PC-9 (cell line): Measurements from ENCODE around the gene ATP11A. TPM values are rescaled to one million over a fixed set of nuclear protein-coding genes. Genes with fewer than 3 reads are reported as not detected.
"Not testable (repeated sequence)": the region's sequence is repeated elsewhere in the genome, so short reads cannot be mapped to it uniquely, and the experiment has no call there.

Experiments used
- BruUV-seq: library from RNA; stranded (reverse); fragments of 400-500 nt; replicated peaks from 2 replicates; lab custom pipeline; 2021; lab: Mats Ljungman, UMichigan
- CTCF ChIA-PET: fragments of 300-600 bp; sonication (Branson Sonifier 250); formaldehyde crosslinking; loops from one replicate; lab custom pipeline; 2022; ENCODE audit warnings: antibody characterized with exemption; lab: Charles Lee
- POLR2A ChIA-PET: fragments of 300-600 bp; sonication (Branson Sonifier 250); formaldehyde crosslinking; loops from one replicate; lab custom pipeline; 2022; ENCODE audit warnings: antibody characterized with exemption; ENCODE audit not compliant: unreplicated experiment; lab: Charles Lee
- DNase-seq, 2 experiments: peaks; one replicate each; pipeline versions ENCODE4 v3.0.0 to v3.0.0-alpha.2; 2015 to 2022; ENCODE audit warnings: mixed read lengths in 1 of 2
- H2AFZ ChIP-seq: fragments of 200-600 bp; sonication (generic); 2 replicates; pipeline ENCODE4 v1.8.1; 2017; ENCODE audit warnings: antibody characterized with exemption
- H3F3A ChIP-seq: fragments of 200-600 bp; sonication (generic); 2 replicates; pipeline ENCODE4 v1.8.1; 2017; ENCODE audit warnings: antibody characterized with exemption, mild to moderate bottlenecking, low read depth; ENCODE audit not compliant: insufficient read depth
- H3K27ac ChIP-seq: fragments of 200-600 bp; sonication (generic); 2 replicates; pipeline ENCODE4 v1.6.1; 2016; ENCODE audit warnings: mixed run types
- H3K27me3 ChIP-seq: fragments of 200-600 bp; sonication (generic); 2 replicates; pipeline ENCODE4 v1.6.1; 2016; ENCODE audit warnings: low read depth, mixed run types; ENCODE audit not compliant: insufficient read depth
- H3K36me3 ChIP-seq: fragments of 200-600 bp; sonication (generic); 2 replicates; pipeline ENCODE4 v1.6.1; 2016; ENCODE audit warnings: low read depth, mixed run types
- H3K4me1 ChIP-seq: fragments of 200-600 bp; sonication (generic); replicated peaks from 2 replicates; pipeline ENCODE4 v1.6.1; 2016; ENCODE audit warnings: mixed run types; ENCODE audit not compliant: insufficient read depth
- H3K4me2 ChIP-seq: fragments of 200-600 bp; sonication (generic); 2 replicates; pipeline ENCODE4 v1.6.1; 2017; ENCODE audit warnings: mixed run types
- H3K4me3 ChIP-seq: fragments of 200-600 bp; sonication (generic); 2 replicates; pipeline ENCODE4 v1.6.1; 2016; ENCODE audit warnings: mixed run types
- H3K79me2 ChIP-seq: fragments of 200-600 bp; sonication (generic); 2 replicates; pipeline ENCODE4 v1.6.1; 2017; ENCODE audit warnings: low read depth, mixed run types
- H3K9me2 ChIP-seq: fragments of 200-600 bp; sonication (generic); 2 replicates; pipeline ENCODE4 v1.8.1; 2017; ENCODE audit warnings: mild to moderate bottlenecking; ENCODE audit not compliant: insufficient read depth
- H3K9me3 ChIP-seq: fragments of 200-600 bp; sonication (generic); 2 replicates; pipeline ENCODE4 v1.8.1; 2016; ENCODE audit warnings: low read depth; ENCODE audit not compliant: insufficient read depth
- H4K20me1 ChIP-seq: fragments of 200-600 bp; sonication (generic); 2 replicates; pipeline ENCODE4 v1.8.1; 2017; ENCODE audit not compliant: insufficient read depth
- EZH2 ChIP-seq: fragments of 200-600 bp; sonication (generic); IDR thresholded peaks from 2 replicates; pipeline ENCODE4 v1.8.0; 2017; ENCODE audit warnings: antibody characterized with exemption, low read depth
- intact Hi-C: fragments of 100-400 bp; cut with micrococcal nuclease; formaldehyde crosslinking; loops from one replicate; pipeline ENCODE4 v1.10.0; 2022; ENCODE audit not compliant: unreplicated experiment
- total RNA-seq: library from RNA; stranded (reverse); gene quantifications from 2 replicates; pipeline ENCODE4 v1.2.3, GENCODE V29; 2021
- TF ChIP-seq, protein P1 (sequence below): fragments of 200-600 bp; sonication (generic); conservative IDR thresholded peaks from 2 replicates; pipeline ENCODE4 v1.6.1; 2017; ENCODE audit warnings: mixed run types, antibody characterized with exemption, mild to moderate bottlenecking, moderate library complexity

Gene ATP11A
- total RNA-seq, 1 experiment from 2014 or later = 92.2 TPM

DNA sequence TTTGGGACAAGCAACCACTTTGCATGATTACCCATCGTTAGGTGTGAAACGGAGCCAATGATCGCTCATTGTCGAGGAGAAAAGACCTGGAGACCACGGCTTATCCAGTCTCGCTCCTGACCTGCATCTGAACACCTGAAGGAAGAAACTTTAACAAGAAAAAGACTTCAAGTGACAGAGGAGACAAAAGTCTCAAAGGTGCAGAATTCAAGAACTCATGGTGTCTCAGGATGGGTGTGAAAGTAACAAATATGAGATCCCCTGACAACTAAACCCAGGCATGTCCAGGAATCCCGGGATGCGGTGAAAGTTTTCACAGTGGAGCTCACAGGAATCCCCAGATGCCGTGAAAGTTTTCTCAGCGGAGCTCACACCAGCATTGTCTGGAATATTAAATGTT, 6.3 kb upstream of the ATP11A start:
- Histone ChIP-seq H2AFZ (no peak overlapping the region), H3K4me2 (no peak overlapping the region), H3K27me3 (no peaks in the 10 kb centered on the region), H3K36me3 (no peaks in the 10 kb centered on the region), H3K4me3 (no peak overlapping the region), H3K79me2 (no peaks in the 10 kb centered on the region), H3K4me1 (peaks cover 13% of the 10 kb centered on the region), H3K9me2 (no peaks in the 10 kb centered on the region), H3K27ac (no peak overlapping the region), H3K9me3 (no peaks in the 10 kb centered on the region), H4K20me1 (no peaks in the 10 kb centered on the region), H3F3A (peaks cover 20% of the 10 kb centered on the region; the same call in 1 of the 2 replicates)
- CTCF ChIA-PET = no interaction called here
- BruUV-seq = no TSS peak
- intact Hi-C loops = no loop called here
- DNase-seq = no peak
- no peak for TF ChIP-seq EZH2
- TF ChIP-seq, protein P1, sequence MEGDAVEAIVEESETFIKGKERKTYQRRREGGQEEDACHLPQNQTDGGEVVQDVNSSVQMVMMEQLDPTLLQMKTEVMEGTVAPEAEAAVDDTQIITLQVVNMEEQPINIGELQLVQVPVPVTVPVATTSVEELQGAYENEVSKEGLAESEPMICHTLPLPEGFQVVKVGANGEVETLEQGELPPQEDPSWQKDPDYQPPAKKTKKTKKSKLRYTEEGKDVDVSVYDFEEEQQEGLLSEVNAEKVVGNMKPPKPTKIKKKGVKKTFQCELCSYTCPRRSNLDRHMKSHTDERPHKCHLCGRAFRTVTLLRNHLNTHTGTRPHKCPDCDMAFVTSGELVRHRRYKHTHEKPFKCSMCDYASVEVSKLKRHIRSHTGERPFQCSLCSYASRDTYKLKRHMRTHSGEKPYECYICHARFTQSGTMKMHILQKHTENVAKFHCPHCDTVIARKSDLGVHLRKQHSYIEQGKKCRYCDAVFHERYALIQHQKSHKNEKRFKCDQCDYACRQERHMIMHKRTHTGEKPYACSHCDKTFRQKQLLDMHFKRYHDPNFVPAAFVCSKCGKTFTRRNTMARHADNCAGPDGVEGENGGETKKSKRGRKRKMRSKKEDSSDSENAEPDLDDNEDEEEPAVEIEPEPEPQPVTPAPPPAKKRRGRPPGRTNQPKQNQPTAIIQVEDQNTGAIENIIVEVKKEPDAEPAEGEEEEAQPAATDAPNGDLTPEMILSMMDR = no peak
- POLR2A ChIA-PET = no interaction called here

- Histone ChIP-seq H3K4me1 (peaks cover 17% of the 10 kb centered on the region), H4K20me1 (no peaks in the 10 kb centered on the region), H3K4me2 (no peak overlapping the region), H3K9me3 (no peaks in the 10 kb centered on the region), H3K27me3 (no peaks in the 10 kb centered on the region), H2AFZ (no peak overlapping the region), H3K36me3 (no peaks in the 10 kb centered on the region), H3F3A (peaks cover 25% of the 10 kb centered on the region), H3K9me2 (no peaks in the 10 kb centered on the region), H3K79me2 (no peaks in the 10 kb centered on the region), H3K4me3 (no peak overlapping the region), H3K27ac (no peak overlapping the region)
- ChIA-PET POLR2A (no interaction called here), CTCF (no interaction called here)
- no peak for DNase-seq
- intact Hi-C loops = no loop called here
- no TSS peak for BruUV-seq
- TF ChIP-seq EZH2 = no peak
- TF ChIP-seq, protein P1 = no peak
Observed at GRCh38 chr13:112684071-112684845, 5.6 kb upstream of the ATP11A start.

- intact Hi-C loops, DNase-seq, H3K36me3 ChIP-seq, H3K4me3 ChIP-seq, H3K4me2 ChIP-seq, H3K27me3 ChIP-seq, H4K20me1 ChIP-seq, H3K9me2 ChIP-seq, BruUV-seq, CTCF ChIA-PET, H3K79me2 ChIP-seq, H2AFZ ChIP-seq, POLR2A ChIA-PET, H3K9me3 ChIP-seq: not testable (repeated sequence)
- H3K27ac ChIP-seq = peak overlapping the region; percentile 17
- H3K4me1 ChIP-seq = peaks cover 20% of the 10 kb centered on the region
- H3F3A ChIP-seq = peaks cover 29% of the 10 kb centered on the region
Observed at GRCh38 chr13:112685189-112685805, 4.5 kb upstream of the ATP11A start.
